NT2/D1 (cell line): Measurements from ENCODE around the gene MEG3.

Experiments
- DNase-seq: peaks from one replicate; pipeline ENCODE4 v3.0.0-alpha.2; 2011; ENCODE audit warnings: low read depth, low spot score
- H3K27me3 ChIP-seq: 2 replicates; pipeline ENCODE4 v1.6.0; 2011; ENCODE audit warnings: mild to moderate bottlenecking; ENCODE audit not compliant: insufficient read length, insufficient read depth
- H3K36me3 ChIP-seq: 2 replicates; pipeline ENCODE4 v1.6.1; 2011; ENCODE audit warnings: mild to moderate bottlenecking, low read length, mixed read lengths; ENCODE audit not compliant: insufficient read depth, insufficient read length
- H3K4me1 ChIP-seq: 2 replicates; pipeline ENCODE4 v1.5.1; 2011; ENCODE audit not compliant: insufficient read depth, insufficient read length
- H3K4me3 ChIP-seq: 2 replicates; pipeline ENCODE4 v1.5.1; 2011; ENCODE audit warnings: low read depth; ENCODE audit not compliant: insufficient read length
- H3K9ac ChIP-seq: 2 replicates; pipeline ENCODE4 v1.6.0; 2011; ENCODE audit warnings: low read depth; ENCODE audit not compliant: insufficient read length
- H3K9me3 ChIP-seq: 2 replicates; pipeline ENCODE4 v1.5.1; 2011; ENCODE audit warnings: mild to moderate bottlenecking, low read length; ENCODE audit not compliant: insufficient read depth
- SUZ12 ChIP-seq: IDR thresholded peaks from 2 replicates; pipeline ENCODE4 v1.6.1; 2011; ENCODE audit not compliant: insufficient read length, insufficient read depth; ENCODE audit errors: extremely low read depth
- YY1 ChIP-seq: IDR thresholded peaks from 2 replicates; pipeline ENCODE4 v1.6.1; 2011; ENCODE audit not compliant: insufficient read length, insufficient read depth
- ZNF274 ChIP-seq: IDR thresholded peaks from 2 replicates; pipeline ENCODE4 v1.6.1; 2011; ENCODE audit warnings: mild to moderate bottlenecking, low read depth, low read length

The MEG3 gene

DNA sequence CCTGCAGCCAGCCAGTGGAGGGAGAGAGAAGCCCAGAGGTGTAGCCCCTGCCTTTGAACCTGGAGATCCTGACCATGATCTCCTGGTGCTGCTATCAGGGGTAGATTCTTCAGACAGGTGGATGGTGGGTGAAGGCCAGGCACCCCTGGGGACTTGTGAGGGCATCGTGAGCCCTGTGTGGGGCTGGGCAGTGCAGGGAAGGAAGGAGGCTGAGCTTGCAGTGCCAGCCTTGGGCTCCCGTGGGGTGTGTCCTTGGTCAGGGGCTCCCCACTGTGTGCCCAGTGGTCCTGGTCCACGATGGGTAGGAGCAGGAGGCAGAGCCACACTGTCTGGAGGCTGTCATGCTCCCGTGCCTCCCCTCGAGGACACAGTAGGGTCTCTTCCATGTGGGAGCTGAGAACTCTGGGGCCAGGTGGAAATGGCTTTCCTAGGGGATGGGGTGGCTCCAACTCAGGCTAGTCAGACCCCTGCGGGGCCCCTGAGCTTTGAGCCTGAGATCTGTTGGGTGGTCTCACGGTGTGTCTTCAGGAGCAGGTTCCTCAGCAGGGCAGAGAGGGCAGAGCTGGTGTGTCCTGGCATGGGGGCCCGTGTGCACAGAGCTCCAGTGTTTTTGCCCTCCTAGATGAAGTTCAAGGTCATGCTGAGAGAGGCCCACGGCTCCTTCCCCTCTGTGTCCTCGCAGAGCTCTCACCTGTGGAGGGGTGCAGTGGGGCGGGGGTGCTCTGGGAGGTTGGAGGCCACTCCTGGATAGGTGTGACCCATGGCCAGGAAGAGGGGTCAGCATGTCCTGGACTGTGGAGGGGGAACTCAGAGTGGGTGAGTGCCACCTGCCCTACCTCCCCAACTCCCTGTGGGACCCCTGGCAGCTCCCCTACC lies 52.6 kb downstream of the MEG3 start:
- Histone ChIP-seq H3K9me3 (no peaks in the 10 kb centered on the region), H3K4me3 (no peak overlapping the region), H3K9ac (no peak overlapping the region), H3K4me1 (no peaks in the 10 kb centered on the region), H3K27me3 (no peaks in the 10 kb centered on the region), H3K36me3 (no peaks in the 10 kb centered on the region)
- TF ChIP-seq ZNF274 (no peak), SUZ12 (no peak), YY1 (no peak)
- DNase-seq = no peak

DNA sequence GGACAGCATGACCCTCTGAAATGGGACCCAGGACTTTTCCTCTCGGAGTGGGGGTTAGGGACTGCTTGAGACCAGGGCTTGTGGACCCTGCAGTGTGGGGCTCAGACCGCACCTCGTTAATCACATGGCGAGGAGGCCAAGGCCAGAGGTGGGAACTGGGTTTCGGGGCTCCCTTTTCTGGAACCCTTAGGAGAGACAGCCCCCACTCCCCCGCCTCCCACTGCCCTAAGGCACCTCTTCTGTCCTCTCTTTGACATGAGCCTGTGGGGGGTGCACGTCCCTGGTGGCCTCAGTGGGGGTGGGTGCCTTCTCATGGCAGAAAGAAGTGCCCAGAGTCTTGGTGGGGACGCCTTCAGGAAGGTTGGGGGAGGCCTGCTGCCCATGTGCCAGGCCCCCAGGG lies 53.3 kb downstream of the MEG3 start:
- Histone ChIP-seq H3K9me3 (0 out of 2 replicates have a peak, but pooled peaks cover 2% of the 10 kb centered on the region), H3K36me3 (no peaks in the 10 kb centered on the region), H3K27me3 (no peaks in the 10 kb centered on the region), H3K4me1 (no peaks in the 10 kb centered on the region), H3K9ac (no peak overlapping the region), H3K4me3 (no peak overlapping the region)
- DNase-seq = no peak
- no peak for TF ChIP-seq SUZ12
- TF ChIP-seq ZNF274 = no peak
- TF ChIP-seq YY1 = no peak

DNA sequence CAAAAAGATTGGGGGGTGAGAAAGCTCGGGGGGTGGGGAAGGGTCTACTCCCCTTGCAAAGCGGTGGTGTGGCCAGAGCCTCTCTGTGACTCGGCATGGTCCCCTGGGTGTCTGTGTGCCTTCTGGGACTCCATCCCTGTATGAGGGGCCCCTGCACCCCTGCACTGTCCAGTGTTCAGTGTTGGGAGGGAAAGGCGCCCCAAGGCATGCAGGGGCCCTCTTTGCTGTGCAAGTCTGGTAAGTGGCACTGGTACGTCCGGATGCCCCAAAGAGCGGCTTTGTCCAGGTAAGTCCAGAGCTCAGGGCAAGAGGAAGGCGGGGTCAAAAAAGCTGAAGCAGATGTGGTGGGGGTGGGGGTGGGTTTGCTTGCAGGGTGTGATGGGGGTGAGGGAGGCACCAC lies 53.9 kb downstream of the MEG3 start:
- Histone ChIP-seq H3K9ac (no peak overlapping the region), H3K9me3 (0 out of 2 replicates have a peak, but pooled peaks cover 7% of the 10 kb centered on the region), H3K4me1 (no peaks in the 10 kb centered on the region), H3K4me3 (no peak overlapping the region), H3K27me3 (no peaks in the 10 kb centered on the region), H3K36me3 (no peaks in the 10 kb centered on the region)
- TF ChIP-seq YY1 (no peak), SUZ12 (no peak), ZNF274 (no peak)
- DNase-seq = no peak

DNA sequence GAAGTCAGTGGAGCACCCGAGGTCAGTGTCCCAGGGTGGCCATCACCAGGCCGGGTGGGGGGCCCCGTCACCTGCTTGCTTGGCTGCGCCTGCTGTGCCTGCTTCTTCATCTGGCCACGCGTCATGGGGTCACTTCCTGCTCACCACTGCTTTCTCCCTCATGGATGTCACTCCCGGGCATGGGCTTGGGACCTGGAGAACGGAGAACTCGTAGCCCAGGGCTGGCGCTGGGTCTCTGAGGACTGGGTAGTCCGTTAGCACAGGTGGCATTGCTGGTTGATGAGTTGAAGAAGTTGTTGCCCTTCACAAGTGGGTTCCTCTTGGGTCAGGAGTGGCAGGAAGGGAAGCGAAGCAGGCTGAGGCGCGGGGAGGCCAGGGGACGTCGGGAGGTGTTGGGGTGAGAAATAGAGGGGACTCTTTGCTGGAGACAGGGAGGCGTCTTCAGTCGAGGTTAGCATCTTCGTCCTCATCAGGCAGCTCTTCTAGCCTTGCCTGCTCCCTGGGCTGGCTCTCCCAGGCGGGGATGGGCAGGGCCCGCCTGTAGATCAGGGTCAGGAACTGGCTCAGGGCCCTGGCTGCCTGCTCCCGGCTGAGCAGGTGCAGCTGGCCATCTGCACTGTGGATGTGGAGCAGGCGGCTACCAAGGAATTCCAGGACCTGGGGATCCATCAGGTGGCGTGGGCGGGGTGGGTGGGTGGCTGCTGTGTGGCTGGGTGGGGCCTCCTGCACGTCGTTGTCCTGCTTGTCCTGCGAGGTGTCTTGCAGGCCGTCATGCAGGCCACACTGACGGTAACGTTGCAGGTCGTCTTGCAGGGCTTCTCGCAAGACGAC lies 54.6 kb downstream of the MEG3 start:
- TF ChIP-seq ZNF274 (no peak), SUZ12 (no peak), YY1 (no peak)
- H3K9me3 ChIP-seq = 0 out of 2 replicates have a peak, but pooled peaks cover 7% of the 10 kb centered on the region
- H3K36me3 ChIP-seq = no peaks in the 10 kb centered on the region
- no peaks in the 10 kb centered on the region for H3K27me3 ChIP-seq
- H3K4me1 ChIP-seq = no peaks in the 10 kb centered on the region
- H3K4me3 ChIP-seq = no peak overlapping the region
- no peak overlapping the region for H3K9ac ChIP-seq
- DNase-seq = no peak

DNA sequence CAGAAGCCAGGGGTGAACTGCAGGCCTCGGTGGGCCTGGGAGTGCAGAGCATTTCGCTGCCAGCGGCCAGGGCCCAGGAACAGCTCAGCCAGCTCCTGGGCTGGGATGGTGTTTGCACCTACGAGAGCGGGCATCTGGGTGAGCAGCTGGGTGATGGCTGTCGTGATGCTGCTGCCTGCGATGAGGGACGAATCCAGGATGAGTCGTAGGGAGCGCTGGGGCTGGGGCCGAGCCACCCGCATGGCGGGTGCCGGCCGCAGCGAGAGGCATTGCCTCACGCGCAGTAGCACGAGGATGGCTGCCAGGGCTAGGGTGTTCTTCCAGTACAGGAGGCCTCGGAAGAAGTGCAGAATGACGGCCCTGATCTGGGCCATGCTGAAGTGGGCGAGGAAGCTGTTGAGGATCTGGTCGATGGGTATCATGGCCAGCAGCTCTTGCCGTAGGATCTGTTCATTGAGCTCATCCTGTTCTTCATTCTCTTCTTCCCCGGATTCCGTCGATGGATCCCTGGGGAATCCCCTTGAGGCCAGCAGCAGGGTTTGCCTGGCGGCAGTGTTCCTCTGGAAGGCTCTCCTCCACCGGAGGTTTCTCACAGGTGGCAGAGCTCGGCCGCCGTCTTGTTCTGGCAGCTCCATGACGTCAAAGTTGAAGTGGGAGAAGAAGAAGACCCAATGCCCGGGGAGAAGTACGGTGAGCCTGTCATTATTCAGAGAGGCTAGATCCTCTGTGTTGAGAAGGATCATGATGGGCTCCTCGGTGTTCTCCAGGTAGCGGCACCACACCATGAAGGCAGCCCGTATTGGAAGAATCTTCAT lies 55.5 kb downstream of the MEG3 start:
- Histone ChIP-seq H3K4me1 (no peaks in the 10 kb centered on the region), H3K9me3 (0 out of 2 replicates have a peak, but pooled peaks cover 7% of the 10 kb centered on the region)

DNA sequence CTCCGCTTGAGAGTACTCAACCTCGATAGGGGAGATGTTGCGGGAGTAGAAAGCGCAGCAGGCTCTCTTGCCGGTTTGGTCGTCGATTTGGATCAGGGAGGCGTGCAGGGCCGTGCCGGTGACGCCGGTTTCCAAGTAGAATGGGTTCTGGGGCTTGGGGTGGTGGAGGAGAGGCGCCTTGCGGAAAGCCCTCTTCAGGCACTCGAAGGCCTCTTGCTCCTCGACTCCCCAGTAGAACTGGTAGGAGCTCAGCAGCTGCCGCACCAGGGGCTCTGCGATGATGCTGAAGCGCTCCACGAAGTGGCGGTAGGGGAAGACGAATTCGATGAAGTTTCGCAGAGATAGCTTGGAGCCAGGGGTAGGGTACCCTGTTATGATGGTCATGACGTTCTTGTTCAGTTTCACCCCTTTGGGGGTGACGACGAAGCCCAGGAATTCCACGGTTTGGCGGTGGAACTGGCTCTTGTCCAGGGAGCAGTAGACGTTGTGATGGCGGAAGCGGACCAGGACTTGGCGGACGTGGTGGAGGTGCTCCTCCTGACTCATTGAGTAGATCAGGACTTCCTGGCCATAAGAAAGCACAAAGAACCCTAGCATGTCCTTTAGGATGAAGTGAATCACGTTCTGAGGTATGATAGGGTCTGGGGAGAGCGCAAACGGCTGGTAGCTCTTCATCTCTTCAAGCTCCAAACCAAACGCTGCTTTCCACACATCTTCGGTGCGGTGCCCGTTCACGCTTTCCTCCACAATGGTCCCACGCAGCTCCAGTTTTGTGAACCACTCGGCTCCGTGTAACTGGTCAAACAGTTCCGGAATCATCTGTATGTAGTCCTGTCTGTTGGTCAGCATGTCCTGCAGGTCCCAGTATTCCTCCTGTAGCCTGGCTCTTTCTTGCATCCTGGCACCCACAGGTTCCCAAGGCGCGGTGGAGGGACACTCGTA lies 56.4 kb downstream of the MEG3 start:
- DNase-seq = no peak
- no peak for TF ChIP-seq YY1
- TF ChIP-seq SUZ12 = no peak
- TF ChIP-seq ZNF274 = no peak
- no peaks in the 10 kb centered on the region for H3K36me3 ChIP-seq
- H3K4me1 ChIP-seq = no peaks in the 10 kb centered on the region
- H3K9me3 ChIP-seq = 0 out of 2 replicates have a peak, but pooled peaks cover 7% of the 10 kb centered on the region
- no peak overlapping the region for H3K9ac ChIP-seq
- H3K27me3 ChIP-seq = no peaks in the 10 kb centered on the region
- H3K4me3 ChIP-seq = no peak overlapping the region

More for the DNA sequence above, 55.5 kb downstream of the MEG3 start:
- Histone ChIP-seq H3K9ac (no peak overlapping the region), H3K4me3 (no peak overlapping the region), H3K36me3 (no peaks in the 10 kb centered on the region), H3K27me3 (no peaks in the 10 kb centered on the region)
- TF ChIP-seq SUZ12 = no peak
- TF ChIP-seq ZNF274 = no peak
- no peak for TF ChIP-seq YY1
- DNase-seq = no peak
